GM23338 (cell line): ENCODE results near the gene BMPR2. TPM values are rescaled to one million over a fixed set of nuclear protein-coding genes. Genes with fewer than 3 reads are reported as not detected.

ENCODE experiments used
- ATAC-seq: fragments of 200-7000 bp; cut with Tn5 transposase; 3 replicates; pipeline ENCODE4 v1.9.1; 2020
- DNase-seq: peaks from one replicate; pipeline ENCODE4 v3.0.0-alpha.2; 2015; ENCODE audit warnings: low spot score
- H2AFZ ChIP-seq: fragments of 200-600 bp; sonication (generic); 2 replicates; pipeline ENCODE4 v1.8.0; 2016; ENCODE audit warnings: antibody characterized with exemption, mild to moderate bottlenecking, moderate library complexity
- H3F3A ChIP-seq: fragments of 200-600 bp; sonication (generic); replicated peaks from 2 replicates; pipeline ENCODE4 v1.8.0; 2017; ENCODE audit warnings: antibody characterized with exemption, mixed run types, low read depth
- H3K27ac ChIP-seq: fragments of 200-600 bp; sonication (generic); 2 replicates; pipeline ENCODE4 v1.6.1; 2016; ENCODE audit warnings: low read depth
- H3K27me3 ChIP-seq: fragments of 200-600 bp; sonication (generic); 2 replicates; pipeline ENCODE4 v1.8.0; 2016; ENCODE audit warnings: mild to moderate bottlenecking, mixed run types, moderate library complexity; ENCODE audit not compliant: insufficient read depth
- H3K36me3 ChIP-seq: fragments of 200-600 bp; sonication (generic); 2 replicates; pipeline ENCODE4 v1.8.0; 2016; ENCODE audit warnings: mild to moderate bottlenecking; ENCODE audit not compliant: insufficient read depth
- H3K4me1 ChIP-seq: fragments of 200-600 bp; sonication (generic); 2 replicates; pipeline ENCODE4 v1.8.0; 2016; ENCODE audit warnings: mild to moderate bottlenecking, moderate library complexity; ENCODE audit not compliant: insufficient read depth
- H3K4me2 ChIP-seq: fragments of 200-600 bp; sonication (generic); 2 replicates; pipeline ENCODE4 v1.7.1; 2017; ENCODE audit warnings: mixed run types
- H3K4me3 ChIP-seq: fragments of 200-600 bp; sonication (generic); 2 replicates; pipeline ENCODE4 v1.6.1; 2016; ENCODE audit warnings: mixed run types
- H3K79me2 ChIP-seq: fragments of 200-600 bp; sonication (generic); replicated peaks from 2 replicates; pipeline ENCODE4 v1.8.0; 2017; ENCODE audit warnings: mild to moderate bottlenecking; ENCODE audit not compliant: insufficient read depth
- H3K9me2 ChIP-seq: fragments of 200-600 bp; sonication (generic); 2 replicates; pipeline ENCODE4 v1.8.0; 2017; ENCODE audit not compliant: insufficient read depth
- H4K20me1 ChIP-seq: fragments of 200-600 bp; sonication (generic); replicated peaks from 2 replicates; pipeline ENCODE4 v1.8.0; 2017; ENCODE audit warnings: mild to moderate bottlenecking; ENCODE audit not compliant: insufficient read depth
- H3K27ac Mint-ChIP-seq: 2 replicates; pipeline ENCODE4 v1.8.0; 2020; ENCODE audit warnings: inconsistent platforms, mild to moderate bottlenecking, moderate library complexity, mixed read lengths
- H3K27me3 Mint-ChIP-seq: 3 replicates; pipeline ENCODE4 v1.8.0; 2022; ENCODE audit warnings: low read depth, mild to moderate bottlenecking, moderate library complexity, mixed read lengths, inconsistent platforms; ENCODE audit not compliant: insufficient read depth, poor library complexity
- H3K36me3 Mint-ChIP-seq: 3 replicates; pipeline ENCODE4 v1.8.0; 2021; ENCODE audit warnings: low read depth, mild to moderate bottlenecking, inconsistent platforms, moderate library complexity, mixed read lengths
- H3K4me1 Mint-ChIP-seq: 3 replicates; pipeline ENCODE4 v1.8.0; 2020; ENCODE audit warnings: mild to moderate bottlenecking, inconsistent platforms, mixed read lengths
- H3K4me3 Mint-ChIP-seq: 3 replicates; pipeline ENCODE4 v1.8.0; 2021; ENCODE audit warnings: moderate library complexity, mild to moderate bottlenecking, inconsistent platforms, mixed read lengths
- H3K9me3 Mint-ChIP-seq: 3 replicates; pipeline ENCODE4 v1.8.0; 2020; ENCODE audit warnings: moderate library complexity, mild to moderate bottlenecking, inconsistent platforms, mixed read lengths
- CREB1 ChIP-seq: fragments of 250-450 bp; sonication (Bioruptor Pico); IDR thresholded peaks from 2 replicates; pipeline ENCODE4 v1.5.0; 2020; ENCODE audit warnings: low read depth, mild to moderate bottlenecking, moderate library complexity
- CTCF ChIP-seq, 2 experiments: fragments of 200-600 bp in 1 of 2; sonication (generic) in 1 of 2; conservative IDR thresholded peaks; 2 replicates each; pipeline versions ENCODE4 v1.5.1 to v1.6.1; 2016 to 2017; ENCODE audit warnings: antibody characterized with exemption in 2 of 2, low read depth in 2 of 2, mild to moderate bottlenecking in 2 of 2, moderate library complexity in 1 of 2
- ETS1 ChIP-seq: IDR thresholded peaks from 2 replicates; pipeline ENCODE4 v1.6.1; 2016; ENCODE audit warnings: antibody characterized with exemption
- EZH2 ChIP-seq: fragments of 200-600 bp; sonication (generic); IDR thresholded peaks from one replicate; pipeline ENCODE4 v1.8.0; 2017; ENCODE audit warnings: antibody characterized with exemption, mild to moderate bottlenecking, low read depth; ENCODE audit not compliant: unreplicated experiment
- EZH2phosphoT487 ChIP-seq: fragments of 200-600 bp; sonication (generic); IDR thresholded peaks from one replicate; pipeline ENCODE4 v1.8.1; 2018; ENCODE audit warnings: antibody characterized with exemption; ENCODE audit not compliant: unreplicated experiment
- JUNB ChIP-seq: IDR thresholded peaks from one replicate; pipeline ENCODE4 v1.6.1; 2016; ENCODE audit warnings: antibody characterized with exemption; ENCODE audit not compliant: unreplicated experiment
- NANOG ChIP-seq: IDR thresholded peaks from 2 replicates; pipeline ENCODE4 v1.6.1; 2016; ENCODE audit warnings: antibody characterized with exemption, borderline replicate concordance
- POLR2AphosphoS5 ChIP-seq: IDR thresholded peaks from 2 replicates; pipeline ENCODE4 v1.6.1; 2016; ENCODE audit warnings: antibody characterized with exemption, low read depth
- REST ChIP-seq: IDR thresholded peaks from one replicate; pipeline ENCODE4 v1.6.1; 2018; ENCODE audit warnings: antibody characterized with exemption; ENCODE audit not compliant: unreplicated experiment
- STAT1 ChIP-seq: IDR thresholded peaks from one replicate; pipeline ENCODE4 v1.6.1; 2016; ENCODE audit warnings: antibody characterized with exemption; ENCODE audit not compliant: unreplicated experiment
- ZNF114 ChIP-seq: fragments of 250-450 bp; sonication (Bioruptor Pico); IDR thresholded peaks from 2 replicates; pipeline ENCODE4 v1.5.0; 2020; ENCODE audit warnings: mild to moderate bottlenecking, moderate library complexity
- ZNF331 ChIP-seq: fragments of 250-450 bp; sonication (Bioruptor Pico); IDR thresholded peaks from 2 replicates; pipeline ENCODE4 v1.5.0; 2020; ENCODE audit warnings: low read depth, mild to moderate bottlenecking, moderate library complexity
- ZNF462 ChIP-seq: fragments of 250-450 bp; sonication (Bioruptor Pico); IDR thresholded peaks from 2 replicates; pipeline ENCODE4 v1.5.0; 2020; ENCODE audit warnings: mild to moderate bottlenecking, moderate library complexity
- polyA plus RNA-seq: library from polyadenylated mRNA; unstranded; fragments of >200 nt; fragmentation: Nextera tagmentation; extraction: Ambion mirVana; gene quantifications from 2 replicates; pipeline ENCODE4 v1.2.1, GENCODE V29; 2016
- total RNA-seq: library from RNA; depleted of rRNA; stranded (reverse); fragments of >200 nt; shearing (Covaris generic); gene quantifications from 2 replicates; pipeline ENCODE4 v1.2.3, GENCODE V29; 2014

The BMPR2 gene
- total and polyA plus RNA-seq, 2 experiments from 2014 or later = 6.7 to 21.6 TPM

- TF ChIP-seq JUNB = no peak
- TF ChIP-seq POLR2AphosphoS5 = no peak
- no peak for TF ChIP-seq NANOG
- TF ChIP-seq EZH2 = no peak
- no peak for TF ChIP-seq STAT1
- no peak for TF ChIP-seq CREB1 (CRISPR knock-in tag)
- TF ChIP-seq EZH2phosphoT487 = no peak
- no peak for TF ChIP-seq ZNF462 (CRISPR knock-in tag)
- TF ChIP-seq ZNF331 (CRISPR knock-in tag) = no peak
- TF ChIP-seq CTCF (conservative IDR thresholded peaks at IDR 0.05; ENCODE audit: low read depth in 2 of 2) = no peak
- TF ChIP-seq ETS1 = no peak
- TF ChIP-seq ZNF114 = no peak
- no peak for TF ChIP-seq REST
- no peaks in the 10 kb centered on the region for H3K79me2 ChIP-seq
- ATAC-seq (no peak), DNase-seq (no peak)
- no peaks in the 10 kb centered on the region for H3K4me1 Mint-ChIP-seq
- peaks cover 7% of the 10 kb centered on the region for H3K27me3 Mint-ChIP-seq
- H3K27ac ChIP-seq = no peak overlapping the region
- no peaks in the 10 kb centered on the region for H3K9me2 ChIP-seq
- no peak overlapping the region for H3K4me3 Mint-ChIP-seq
- H3K36me3 ChIP-seq = no peaks in the 10 kb centered on the region; the same call in 1 of the 2 replicates
- peak overlapping the region; percentile 69; the same call in 1 of the 2 replicates for H2AFZ ChIP-seq
- H3K27me3 ChIP-seq = no peaks in the 10 kb centered on the region
- no peak overlapping the region for H3K4me2 ChIP-seq
- no peak overlapping the region for H3K27ac Mint-ChIP-seq
- no peaks in the 10 kb centered on the region for H3K4me1 ChIP-seq
- no peaks in the 10 kb centered on the region for H3F3A ChIP-seq
- no peaks in the 10 kb centered on the region for H3K36me3 Mint-ChIP-seq
- peaks cover 2% of the 10 kb centered on the region; the same call in 1 of the 3 replicates for H3K9me3 Mint-ChIP-seq
- H4K20me1 ChIP-seq = no peaks in the 10 kb centered on the region
- H3K4me3 ChIP-seq = no peak overlapping the region
Measured at GRCh38 chr2:202577250-202578183, 201.4 kb downstream of the BMPR2 start.
